CD4-positive, alpha-beta T cell treated with Interleukin-1 beta for 1 hour (primary cell): ENCODE results near the gene RAPGEF1.

Experiments
- DNase-seq, 2 donors: peaks; one replicate each; pipeline ENCODE4 v3.0.0-alpha.2; 2020 to 2022

Gene RAPGEF1

GRCh38 chr9:131704988-131705387 lies 34.9 kb downstream of the RAPGEF1 start:
- no peak for DNase-seq

DNA sequence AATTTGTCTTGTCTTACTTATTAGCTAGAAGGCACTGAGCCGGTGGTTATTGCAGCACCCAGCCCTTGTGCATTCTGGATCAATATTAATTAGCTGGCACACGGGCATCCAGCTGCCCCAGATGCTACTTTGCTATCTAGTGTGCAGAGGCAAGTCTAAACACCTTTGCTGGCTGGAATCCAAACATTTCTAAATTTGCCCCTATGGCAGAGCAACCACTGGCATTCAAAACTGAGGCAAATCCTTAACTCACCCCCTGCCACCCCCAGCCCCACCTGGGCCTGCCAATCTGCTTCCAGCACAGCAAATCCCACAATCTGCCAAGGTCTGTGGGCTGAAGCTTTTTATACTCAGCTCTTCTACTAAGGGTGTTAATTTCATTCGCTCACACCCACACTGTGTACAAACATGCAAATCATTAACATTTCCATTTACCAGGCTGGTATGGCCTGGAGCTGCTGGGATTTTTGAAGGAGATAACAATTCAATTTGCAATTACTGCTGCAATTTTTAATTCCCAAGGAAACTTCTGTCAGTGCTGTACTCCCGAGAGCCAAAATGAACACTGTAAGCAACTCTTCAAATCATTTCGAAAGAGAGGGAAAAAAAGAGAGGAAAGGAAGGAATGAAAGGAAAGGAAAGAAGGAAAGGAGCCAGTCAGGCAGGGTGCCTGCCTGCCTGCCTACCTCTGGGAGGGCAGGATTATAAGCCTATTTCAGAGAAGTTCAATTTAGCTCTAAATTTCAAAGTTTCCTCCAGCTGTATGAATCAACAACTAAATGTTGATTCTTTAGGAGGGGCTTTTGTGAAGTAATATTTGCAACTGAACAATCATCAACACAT lies 35.5 kb downstream of the RAPGEF1 start:
- no peak for DNase-seq

GRCh38 chr9:131703697-131704096 lies 36.2 kb downstream of the RAPGEF1 start:
- DNase-seq, result no peak

DNA sequence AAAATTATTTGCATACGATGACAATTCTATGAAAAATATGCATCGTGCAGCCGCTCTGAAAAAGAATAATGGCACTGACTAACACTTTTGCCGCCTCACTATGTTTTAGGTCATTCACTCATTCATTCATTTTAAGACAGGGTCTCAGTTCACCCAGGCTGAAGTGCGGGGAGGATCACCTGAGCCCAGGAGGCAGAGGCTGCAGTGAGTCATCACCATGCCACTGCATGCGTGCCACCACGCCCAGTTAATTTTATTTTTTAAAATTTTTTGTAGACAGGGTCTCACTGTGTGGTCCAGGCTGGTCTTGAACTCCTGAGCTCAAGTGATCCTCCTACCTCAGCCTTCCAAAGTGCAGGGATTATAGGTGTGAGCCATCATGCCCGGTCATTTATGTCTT lies 37.0 kb downstream of the RAPGEF1 start:
- DNase-seq, result no peak

- DNase-seq, result no peak
Observed at GRCh38 chr9:131701789-131702337, 38.0 kb downstream of the RAPGEF1 start.

DNA sequence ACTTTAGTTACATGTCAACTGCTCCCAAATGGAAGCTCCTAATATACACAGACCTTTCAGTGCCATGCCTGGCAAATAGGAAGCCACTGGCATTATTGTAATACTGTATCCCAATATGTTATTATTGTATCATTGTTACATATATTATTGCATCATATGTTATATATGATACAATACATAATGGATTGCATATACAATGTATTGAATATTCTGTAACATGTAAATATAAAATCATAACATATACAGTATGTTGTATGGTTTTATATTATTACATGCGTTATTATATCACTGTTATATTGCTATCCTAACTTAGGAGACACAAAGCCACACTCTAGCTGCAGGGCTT lies 38.5 kb downstream of the RAPGEF1 start:
- DNase-seq, result no peak

DNA sequence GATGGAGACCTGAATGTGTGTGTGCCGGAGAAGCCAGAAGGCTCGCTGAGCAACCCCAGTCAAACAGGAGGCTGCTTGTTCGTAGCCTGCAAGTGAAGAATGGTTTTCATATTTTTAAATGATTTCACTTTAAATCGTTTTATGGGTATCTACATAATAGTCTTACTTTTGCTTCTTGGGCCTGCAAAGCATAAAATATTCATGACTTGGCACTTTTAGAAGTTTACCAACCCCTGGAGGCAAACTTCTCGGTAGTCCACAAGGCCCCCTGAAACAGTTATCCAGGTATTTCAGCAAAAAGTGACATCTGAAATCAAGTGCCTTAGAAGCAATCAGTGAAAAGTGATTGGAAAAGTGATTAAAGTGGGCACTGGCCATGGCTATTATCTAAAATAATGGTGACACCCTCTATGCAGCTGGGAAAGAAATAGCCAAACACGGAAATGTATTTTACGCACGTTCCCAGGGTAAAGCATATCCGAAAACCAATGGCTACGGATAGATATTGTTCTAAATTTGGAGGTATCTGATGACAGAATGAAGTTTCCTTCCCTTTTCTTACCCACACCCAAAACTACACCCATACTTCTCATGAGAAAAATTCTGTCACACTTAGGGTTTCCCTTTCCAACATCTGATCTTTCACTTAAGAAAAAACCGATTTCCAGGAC lies 39.0 kb downstream of the RAPGEF1 start:
- DNase-seq, result no peak

DNA sequence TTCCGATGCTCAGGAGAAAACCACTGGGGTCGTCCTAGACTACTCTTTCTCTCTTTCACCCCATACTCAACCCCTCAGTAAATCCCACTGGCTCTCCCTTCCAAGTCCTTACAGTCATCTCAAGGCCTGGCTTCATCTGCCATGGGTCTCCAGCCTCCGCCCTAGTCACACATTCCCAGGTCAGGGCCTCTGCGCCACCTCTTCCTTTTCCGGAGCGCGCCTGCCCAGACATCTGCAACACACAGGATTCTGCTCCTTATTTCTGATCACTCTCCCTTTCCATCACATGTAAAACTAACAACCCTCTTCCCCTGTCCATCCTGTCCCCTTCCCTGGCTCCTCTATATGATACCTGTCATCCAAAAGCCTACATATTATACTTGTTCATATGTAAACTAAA lies 39.8 kb downstream of the RAPGEF1 start:
- DNase-seq, result no peak

DNA sequence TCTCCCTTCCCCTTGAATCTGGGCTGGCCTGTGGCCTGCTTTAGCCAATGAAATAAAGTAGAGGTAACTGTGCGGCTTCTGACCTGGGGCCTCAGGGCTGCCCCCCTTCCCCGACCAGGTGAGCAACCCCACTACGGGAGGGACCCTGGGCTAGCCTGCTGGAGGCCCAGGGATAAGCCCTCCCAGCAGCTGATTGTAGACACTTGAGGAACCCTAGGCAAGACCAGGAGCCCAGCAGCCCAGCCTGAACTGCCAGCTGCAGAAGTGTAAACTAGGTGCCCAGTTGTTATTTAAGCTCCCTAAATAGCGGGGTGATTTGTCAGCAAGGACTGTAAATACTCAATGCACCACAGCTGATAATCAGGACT lies 41.3 kb downstream of the RAPGEF1 start:
- DNase-seq, result no peak

- peak in 1 of 2 donors; percentile 65 for DNase-seq
Observed at GRCh38 chr9:131697908-131698617, 41.8 kb downstream of the RAPGEF1 start.

GRCh38 chr9:131697097-131697496 lies 42.8 kb downstream of the RAPGEF1 start:
- no peak for DNase-seq

DNA sequence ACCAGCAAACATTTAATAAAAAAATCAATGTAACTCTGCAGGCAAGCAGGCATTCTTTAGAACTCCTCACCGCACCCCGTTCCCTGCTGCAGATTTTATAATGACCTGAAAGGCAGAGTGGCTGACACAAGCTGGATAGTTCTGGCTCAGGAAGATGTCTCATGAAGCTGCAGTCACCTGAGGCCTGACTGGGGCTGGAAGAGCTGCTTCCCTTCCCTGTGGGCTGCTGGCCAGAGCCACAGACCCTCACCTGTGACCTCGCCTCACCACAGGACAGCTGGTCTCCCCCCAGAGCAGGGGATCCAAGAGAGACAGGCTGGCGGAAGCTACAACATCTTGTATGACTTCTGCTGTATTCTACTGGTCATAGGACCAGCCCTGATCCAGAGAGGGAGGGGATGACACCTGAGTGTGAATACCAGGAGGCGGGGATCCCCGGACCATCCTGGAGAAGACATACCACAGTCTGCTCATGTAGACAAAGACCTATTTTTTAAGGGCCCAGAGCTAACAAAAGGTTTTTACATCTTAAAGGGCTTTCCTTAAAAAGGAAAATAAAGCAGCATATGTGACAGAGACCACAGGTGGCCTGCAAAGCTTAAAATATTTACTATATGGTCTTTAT lies 43.9 kb downstream of the RAPGEF1 start:
- DNase-seq, result no peak

GRCh38 chr9:131695366-131695765 lies 44.5 kb downstream of the RAPGEF1 start:
- no peak for DNase-seq

DNA sequence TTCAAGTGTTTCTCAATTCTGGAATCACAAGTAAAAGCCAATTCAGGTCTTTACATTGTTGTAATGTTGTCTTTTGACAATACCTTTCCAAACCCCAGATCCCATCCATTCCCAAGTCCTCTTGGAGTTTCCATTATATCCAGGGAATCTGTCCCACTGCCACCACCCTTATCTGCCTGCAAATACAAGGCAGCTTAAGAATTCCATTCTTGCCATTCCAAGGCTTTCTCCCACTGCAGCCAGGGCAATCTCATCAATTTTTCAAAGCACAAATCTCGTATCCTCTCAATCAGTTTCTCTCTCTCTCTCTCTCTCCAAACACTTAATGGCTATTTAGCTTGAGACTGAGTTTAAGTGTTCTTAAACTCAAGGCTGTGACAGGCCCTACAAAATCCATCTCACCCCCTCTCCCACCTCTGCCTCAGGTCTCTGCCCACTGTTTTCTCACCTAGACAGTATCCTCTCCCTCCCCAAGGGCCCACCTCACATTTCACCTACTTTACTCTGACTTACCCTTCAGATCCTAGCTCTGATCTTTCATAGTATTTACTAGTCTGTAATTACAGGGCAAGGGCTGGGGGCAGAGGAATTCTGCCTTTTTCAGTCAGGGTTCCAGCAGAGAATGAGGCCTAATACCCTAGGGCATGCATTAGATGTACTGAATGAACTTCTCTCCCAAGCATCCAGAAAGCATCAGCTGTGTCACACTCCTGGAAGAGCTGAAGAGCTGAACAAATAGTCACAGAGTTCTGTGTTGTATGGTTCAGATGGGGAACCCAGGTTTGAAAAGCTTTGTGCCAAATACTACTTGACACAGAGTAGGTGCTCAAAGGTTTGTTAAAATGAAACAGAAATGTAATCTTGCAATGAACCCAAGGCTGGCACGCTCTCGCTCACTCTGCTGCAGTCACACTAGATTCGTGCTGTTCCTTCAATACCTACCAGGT lies 46.0 kb downstream of the RAPGEF1 start:
- no peak for DNase-seq

GRCh38 chr9:131692612-131693562 lies 47.0 kb downstream of the RAPGEF1 start:
- DNase-seq, result no peak

DNA sequence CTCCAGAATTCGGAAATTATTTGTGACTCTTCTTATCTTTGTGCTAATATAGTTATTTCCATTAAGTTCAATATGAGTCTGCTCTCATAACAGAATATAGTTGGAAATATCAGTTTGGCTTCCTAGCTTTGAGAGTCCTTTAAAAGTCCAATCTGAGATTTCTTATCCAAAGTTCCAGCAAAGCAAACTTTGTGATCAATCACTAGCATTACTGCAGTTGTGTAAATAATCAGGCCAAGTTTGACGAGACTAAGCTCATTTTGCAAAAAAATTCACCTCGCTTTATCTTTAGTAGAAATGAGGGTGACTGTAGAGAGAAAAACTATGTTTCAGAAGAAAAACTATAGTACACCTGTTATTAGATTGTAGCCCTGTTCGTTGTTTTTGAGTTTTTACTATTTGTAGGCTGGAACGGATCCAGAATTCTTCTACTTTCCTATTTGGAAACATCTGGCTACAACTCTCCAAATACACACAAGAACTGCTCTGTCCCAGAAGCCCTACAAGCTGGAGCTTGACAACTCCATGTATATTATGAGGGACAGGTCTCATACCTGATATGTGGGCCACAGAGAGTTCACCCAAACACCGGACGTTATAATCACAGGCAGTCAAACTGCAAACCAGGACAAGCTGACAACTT lies 47.8 kb downstream of the RAPGEF1 start:
- DNase-seq, result no peak

- peak in 1 of 2 donors; percentile 66 for DNase-seq
Observed at GRCh38 chr9:131690941-131691573, 48.8 kb downstream of the RAPGEF1 start.

GRCh38 chr9:131690462-131690861 lies 49.4 kb downstream of the RAPGEF1 start:
- no peak for DNase-seq

DNA sequence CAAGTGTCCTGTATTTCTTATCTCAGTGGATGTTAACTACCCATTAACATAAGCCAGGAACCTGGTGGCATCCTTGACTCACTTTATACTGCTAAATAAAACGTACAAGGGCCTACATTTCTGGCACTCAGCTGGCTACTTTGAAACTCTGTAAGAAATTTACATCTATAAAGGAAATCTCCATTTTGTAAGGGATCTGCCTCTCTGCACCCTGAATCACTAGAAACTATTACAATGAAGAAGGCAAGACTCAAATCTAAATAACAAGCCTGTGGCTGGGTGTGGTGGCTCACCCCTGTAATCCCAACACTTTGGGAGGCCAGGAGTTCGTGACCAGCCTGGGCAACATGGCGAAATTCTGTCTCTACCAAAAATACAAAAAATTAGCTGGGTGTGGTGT lies 51.5 kb downstream of the RAPGEF1 start:
- DNase-seq, result no peak
